Esophagus squamous epithelium (tissue), 5 donors: ENCODE data around the gene FNBP1L. TPM values are rescaled to one million over a fixed set of nuclear protein-coding genes. Genes with fewer than 3 reads are reported as not detected.
A peak's percentile ranks its signal among the peaks of the same experiment; 100 is the strongest.

Experiments
- DNase-seq: peaks from one replicate; lab custom pipeline; 2025; lab: John Stamatoyannopoulos, UW
- H3K27ac ChIP-seq, 4 donors: fragments of 200-600 bp; sonication (generic); one replicate each; pipeline ENCODE4 v1.5.1; 2016 to 2019; ENCODE audit warnings: mild to moderate bottlenecking in 1 of 4
- H3K27me3 ChIP-seq, 4 donors: fragments of 200-600 bp; sonication (generic); 1 replicate in 3 of 4; 2 replicates in 1 of 4; pipeline versions ENCODE4 v1.5.1 to v1.6.0; 2017 to 2021; ENCODE audit warnings: antibody characterized with exemption in 1 of 4
- H3K36me3 ChIP-seq, 3 donors: fragments of 200-600 bp; sonication (generic); one replicate each; pipeline ENCODE4 v1.5.1; 2016 to 2019
- H3K4me1 ChIP-seq, 3 donors: fragments of 200-600 bp; sonication (generic); one replicate each; pipeline ENCODE4 v1.5.1; 2017 to 2019
- H3K4me3 ChIP-seq, 4 donors: fragments of 200-600 bp; sonication (generic); 1 replicate in 3 of 4; 2 replicates in 1 of 4; pipeline ENCODE4 v1.5.1; 2016 to 2019; ENCODE audit warnings: mild to moderate bottlenecking in 2 of 4, moderate library complexity in 1 of 4
- H3K9me3 ChIP-seq, 3 donors: fragments of 200-600 bp; sonication (generic); one replicate each; pipeline ENCODE4 v1.5.1; 2016 to 2019
- CTCF ChIP-seq, 6 experiments: fragments of 450-650 bp in 4 of 6; fragments of 200-600 bp in 2 of 6; sonication (generic) in 2 of 6; IDR thresholded peaks; one replicate each; pipeline ENCODE4 v1.5.1; 2016 to 2019; ENCODE audit warnings: antibody characterized with exemption in 6 of 6, mild to moderate bottlenecking in 4 of 6, moderate library complexity in 4 of 6
- POLR2A ChIP-seq, 4 donors: fragments of 450-650 bp; IDR thresholded peaks; one replicate each; pipeline ENCODE4 v1.6.1; 2017; ENCODE audit warnings: antibody characterized with exemption in 4 of 4, mild to moderate bottlenecking in 4 of 4, moderate library complexity in 3 of 4
- WGBS, 2 donors: methylation state at CpG; one replicate each; pipeline ENCODE4 v1.1.5; 2018; 5-methylcytosine and 5-hydroxymethylcytosine counted together
- intact Hi-C: fragments of 100-400 bp; cut with DNase I; formaldehyde crosslinking; loops from one replicate; pipeline ENCODE4 v1.15.0; 2022
- total RNA-seq, 4 donors: library from RNA; depleted of rRNA; stranded (reverse); fragments of >200 nt; gene quantifications; one replicate each; pipeline ENCODE4 v1.1.0, GENCODE V29; 2016
- donor health status: DM: yes; HTN: yes; CAD: no.

The FNBP1L gene
- total RNA-seq, 4 donors from 2014 or later: 7.5 to 14.2 (median 9.0) TPM

GRCh38 chr1:93433407-93433961, 14.4 kb upstream of the FNBP1L start:
- no peak for DNase-seq
- no peak overlapping the region for H3K27ac ChIP-seq
- TF ChIP-seq CTCF (IDR thresholded peaks at IDR 0.05) (peak in 2 of 6 experiments; percentile 10 to 46), POLR2A (IDR thresholded peaks at IDR 0.05) (no peak)
- no peaks in the 10 kb centered on the region for H3K36me3 ChIP-seq
- intact Hi-C loops: loop anchor here (10.0 kb wide), 2 partner anchors 129 to 381 kb away; no protein-coding TSS in a partner anchor
- peaks cover 0 to 16% (median 0%) of the 10 kb centered on the region in 4 donors for H3K27me3 ChIP-seq
- no peaks in the 10 kb centered on the region for H3K4me1 ChIP-seq
- WGBS, 2 donors: 67 to 74% methylated on average over 2 of the region's 5 CpGs
- no peaks in the 10 kb centered on the region for H3K9me3 ChIP-seq
- H3K4me3 ChIP-seq: no peak overlapping the region

GRCh38 chr1:93434088-93434487, 13.8 kb upstream of the FNBP1L start:
- Histone ChIP-seq H3K4me3 (no peak overlapping the region), H3K9me3 (no peaks in the 10 kb centered on the region), H3K27me3 (peaks cover 0 to 16% (median 0%) of the 10 kb centered on the region in 4 donors), H3K27ac (no peak overlapping the region), H3K36me3 (no peaks in the 10 kb centered on the region), H3K4me1 (no peaks in the 10 kb centered on the region)
- intact Hi-C loops: loop anchor here (10.0 kb wide), 2 partner anchors 129 to 381 kb away; no protein-coding TSS in a partner anchor
- TF ChIP-seq CTCF (IDR thresholded peaks at IDR 0.05) (no peak), POLR2A (IDR thresholded peaks at IDR 0.05) (no peak)
- 89% methylated on average over 1 of the region's 3 CpGs; no CpG with 5 or more reads in 1 of the 2 donors for whole genome bisulfite sequencing, 2 donors
- no peak for DNase-seq

GRCh38 chr1:93434987-93435386, 12.9 kb upstream of the FNBP1L start:
- WGBS, 2 donors: 30% methylated on average over 2 of the region's 5 CpGs; no CpG with 5 or more reads in 1 of the 2 donors
- TF ChIP-seq POLR2A (IDR thresholded peaks at IDR 0.05): no peak
- TF ChIP-seq CTCF (IDR thresholded peaks at IDR 0.05): no peak
- intact Hi-C loops: loop anchor here (5.0 to 10.0 kb wide), 3 partner anchors 130 to 380 kb away; no protein-coding TSS in a partner anchor
- no peak for DNase-seq
- H3K9me3 ChIP-seq: no peaks in the 10 kb centered on the region
- no peak overlapping the region for H3K4me3 ChIP-seq
- H3K4me1 ChIP-seq: no peaks in the 10 kb centered on the region
- H3K27me3 ChIP-seq: peaks cover 0 to 16% (median 0%) of the 10 kb centered on the region in 4 donors
- H3K27ac ChIP-seq: no peak overlapping the region
- H3K36me3 ChIP-seq: no peaks in the 10 kb centered on the region

GRCh38 chr1:93435443-93435842, 12.5 kb upstream of the FNBP1L start:
- DNase-seq: no peak
- no peak overlapping the region for H3K4me3 ChIP-seq
- intact Hi-C loops: loop anchor here (5.0 to 10.0 kb wide), 3 partner anchors 131 to 379 kb away; no protein-coding TSS in a partner anchor
- no peak overlapping the region for H3K27ac ChIP-seq
- no peaks in the 10 kb centered on the region for H3K36me3 ChIP-seq
- no peaks in the 10 kb centered on the region for H3K9me3 ChIP-seq
- no peaks in the 10 kb centered on the region for H3K4me1 ChIP-seq
- TF ChIP-seq CTCF (IDR thresholded peaks at IDR 0.05) (no peak), POLR2A (IDR thresholded peaks at IDR 0.05) (no peak)
- H3K27me3 ChIP-seq: peaks cover 0 to 16% (median 0%) of the 10 kb centered on the region in 4 donors
- WGBS, 2 donors: 37 to 61% methylated on average over 4 of the region's 4 CpGs

- Histone ChIP-seq H3K4me1 (no peaks in the 10 kb centered on the region), H3K27ac (no peak overlapping the region), H3K27me3 (peaks cover 0 to 16% (median 0%) of the 10 kb centered on the region in 4 donors), H3K4me3 (no peak overlapping the region), H3K36me3 (no peaks in the 10 kb centered on the region), H3K9me3 (no peaks in the 10 kb centered on the region)
- 55 to 79% methylated on average over 1 of the region's 1 CpG for WGBS, 2 donors
- intact Hi-C loops: loop anchor here (5.0 to 10.0 kb wide), 3 partner anchors 132 to 378 kb away; no protein-coding TSS in a partner anchor
- no peak for DNase-seq
- TF ChIP-seq POLR2A (IDR thresholded peaks at IDR 0.05): no peak
- no peak for TF ChIP-seq CTCF (IDR thresholded peaks at IDR 0.05)
These were observed 11.4 kb upstream of the FNBP1L start for GRCh38 chr1:93436496-93436895.
